Measurements from ENCODE around the gene EPSTI1.
"Not testable (repeated sequence)": the region's sequence is repeated elsewhere in the genome, so short reads cannot be mapped to it uniquely, and the experiment has no call there.

EPSTI1 gene

DNA sequence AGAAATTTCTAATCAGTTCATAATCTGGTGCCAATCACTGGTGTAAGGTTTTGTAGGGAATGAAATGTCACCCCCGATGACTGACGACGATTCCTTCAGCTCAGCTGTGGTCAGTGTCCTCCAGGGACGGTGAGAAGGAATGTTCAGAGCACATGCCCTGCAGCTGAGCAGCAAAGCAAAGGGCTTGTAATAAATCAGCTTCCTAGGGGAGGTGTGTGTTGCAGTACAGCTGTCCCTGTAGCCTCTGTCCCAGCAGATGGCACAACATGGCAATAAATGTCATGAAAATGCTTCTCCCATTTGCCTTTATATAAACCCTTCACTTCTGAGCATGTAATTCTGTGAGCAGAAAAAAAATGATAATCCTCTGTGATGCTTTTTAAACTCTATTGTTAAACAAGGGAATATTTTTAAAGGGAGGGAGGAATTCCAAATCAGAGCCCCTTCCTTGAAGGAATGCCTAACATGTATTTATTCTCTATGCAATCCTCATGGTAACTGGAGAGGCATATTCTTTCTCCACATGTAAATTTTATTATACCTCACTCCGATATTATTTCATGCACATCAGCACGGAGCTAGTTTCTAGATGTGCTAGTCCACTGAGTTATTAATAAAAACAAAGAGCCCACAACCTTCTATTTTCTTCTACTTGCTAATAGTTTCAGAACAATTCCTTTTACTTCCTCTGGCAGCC, 108.1 kb downstream of the EPSTI1 start:
- DNase-seq, result peak; percentile 33

GRCh38 chr13:42883142-42883541, 108.9 kb downstream of the EPSTI1 start:
- DNase-seq, result no peak

DNA sequence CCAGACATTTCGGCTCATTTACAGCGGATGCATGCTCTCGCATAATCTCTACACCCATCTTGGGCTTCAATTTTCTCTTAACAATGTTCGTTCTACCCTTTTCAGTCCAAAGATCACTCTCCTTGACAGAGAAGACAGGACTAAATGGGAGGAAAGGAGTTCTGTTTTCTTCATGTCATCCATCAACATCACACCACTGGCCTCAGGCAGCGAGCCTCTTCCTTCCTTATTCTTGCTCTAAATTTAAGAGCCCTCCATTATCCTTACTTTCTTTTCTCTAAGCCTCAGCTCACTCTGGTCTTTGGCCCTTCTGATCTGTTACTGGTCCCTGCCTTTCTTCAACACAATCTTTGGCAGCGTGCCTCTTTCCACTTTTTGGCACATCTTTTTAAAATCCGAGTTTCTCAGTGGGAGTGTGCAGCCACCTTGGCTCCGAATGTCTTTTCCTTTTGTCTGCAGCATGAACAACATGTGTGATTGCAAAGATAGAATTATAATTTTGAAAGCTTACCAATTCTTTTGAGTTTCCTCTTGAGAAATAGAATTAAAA, 111.9 kb downstream of the EPSTI1 start:
- no peak for DNase-seq

GRCh38 chr13:42878721-42879120, 113.3 kb downstream of the EPSTI1 start:
- DNase-seq, result no peak

GRCh38 chr13:42876887-42877545, 115.0 kb downstream of the EPSTI1 start:
- DNase-seq, result no peak

DNA sequence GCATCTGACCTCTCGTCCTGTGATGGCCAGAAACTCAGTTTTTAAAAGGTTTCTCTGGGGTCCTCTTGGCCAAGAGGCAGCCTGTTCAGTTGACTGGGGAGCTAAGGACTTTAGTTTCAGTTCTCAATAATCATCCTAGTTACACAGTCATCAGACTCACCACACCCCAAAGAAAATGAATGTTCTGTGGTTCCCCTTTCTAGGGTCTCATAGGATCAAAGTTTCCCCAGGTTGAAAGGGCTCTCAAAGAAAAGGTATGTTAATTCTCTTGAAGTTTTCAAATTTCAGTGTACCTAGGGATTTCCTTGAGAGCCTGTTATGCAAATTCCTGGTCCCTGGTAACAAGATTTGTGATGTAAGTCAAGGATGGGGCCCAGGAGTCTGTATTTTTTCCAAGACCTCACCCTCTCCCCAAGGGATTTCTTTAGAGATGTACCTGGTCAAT, 115.7 kb downstream of the EPSTI1 start:
- DNase-seq, result no peak

GRCh38 chr13:42875475-42876269, 116.4 kb downstream of the EPSTI1 start:
- no peak for DNase-seq

DNA sequence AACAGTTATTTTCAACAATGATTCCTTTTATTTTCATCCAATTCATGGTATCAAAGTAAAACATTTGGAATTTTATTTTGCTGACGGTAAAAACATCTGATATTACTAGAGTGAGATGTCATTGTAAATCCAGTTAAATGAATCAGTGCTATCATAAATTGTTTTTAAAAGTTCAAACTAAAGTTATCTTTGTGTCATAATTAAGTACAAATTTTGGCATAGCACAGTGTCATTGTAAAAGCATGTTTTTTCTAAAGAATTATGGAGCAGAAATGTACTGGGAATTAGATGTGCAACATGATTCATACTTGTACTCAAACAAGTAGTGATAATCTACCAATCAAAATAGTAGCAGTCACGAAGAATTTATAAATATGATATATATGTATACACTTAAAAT, 117.8 kb downstream of the EPSTI1 start:
- DNase-seq, result no peak

GRCh38 chr13:42873081-42873480, 119.0 kb downstream of the EPSTI1 start:
- DNase-seq, result no peak

- no peak for DNase-seq
Observed at GRCh38 chr13:42867232-42867631, 124.8 kb downstream of the EPSTI1 start.

GRCh38 chr13:42865768-42866102, 126.3 kb downstream of the EPSTI1 start:
- DNase-seq, result no peak

DNA sequence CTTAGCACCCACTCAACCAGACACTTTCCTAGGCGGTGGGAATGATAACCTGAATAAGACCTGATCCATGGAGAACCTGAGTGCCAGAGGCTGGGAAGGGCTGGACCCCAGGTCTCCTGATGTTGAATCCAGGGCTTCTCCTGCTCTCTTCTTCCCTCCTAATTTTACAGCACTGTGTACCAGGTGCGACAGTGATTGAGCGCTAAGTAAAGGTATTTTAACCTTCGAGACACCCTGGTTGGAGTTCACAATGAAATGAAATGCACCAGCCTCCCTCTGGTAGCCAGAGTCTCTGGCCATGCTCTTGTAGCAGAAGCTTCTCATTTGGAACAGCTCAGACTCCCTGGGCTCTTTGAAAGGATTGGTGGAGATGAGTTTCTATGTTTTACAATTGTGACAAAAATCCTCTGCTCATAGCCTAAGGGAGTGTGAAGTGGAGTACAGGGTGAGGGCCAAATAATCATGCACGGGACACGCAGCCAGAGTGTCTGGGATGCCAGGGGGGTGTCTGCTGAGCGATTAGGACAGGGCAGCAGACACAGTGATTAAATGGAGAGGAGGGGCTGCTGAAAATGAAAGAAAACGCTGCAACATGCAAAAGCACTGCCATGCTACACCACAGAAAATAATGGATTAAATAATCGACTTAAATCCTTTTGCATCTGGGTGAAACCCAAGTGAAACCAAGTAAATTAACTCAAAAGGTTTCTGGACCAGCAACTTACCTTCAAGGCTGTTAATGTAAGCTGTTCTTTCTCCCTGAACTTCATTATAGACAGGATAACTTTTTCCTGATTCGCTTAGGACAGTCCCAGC, 126.9 kb downstream of the EPSTI1 start:
- no peak for DNase-seq

GRCh38 chr13:42862370-42862769, 129.7 kb downstream of the EPSTI1 start:
- not testable (repeated sequence) for DNase-seq

- DNase-seq, result no peak
Observed at GRCh38 chr13:42860485-42860884, 131.6 kb downstream of the EPSTI1 start.

GRCh38 chr13:42859760-42860159, 132.3 kb downstream of the EPSTI1 start:
- DNase-seq, result no peak

DNA sequence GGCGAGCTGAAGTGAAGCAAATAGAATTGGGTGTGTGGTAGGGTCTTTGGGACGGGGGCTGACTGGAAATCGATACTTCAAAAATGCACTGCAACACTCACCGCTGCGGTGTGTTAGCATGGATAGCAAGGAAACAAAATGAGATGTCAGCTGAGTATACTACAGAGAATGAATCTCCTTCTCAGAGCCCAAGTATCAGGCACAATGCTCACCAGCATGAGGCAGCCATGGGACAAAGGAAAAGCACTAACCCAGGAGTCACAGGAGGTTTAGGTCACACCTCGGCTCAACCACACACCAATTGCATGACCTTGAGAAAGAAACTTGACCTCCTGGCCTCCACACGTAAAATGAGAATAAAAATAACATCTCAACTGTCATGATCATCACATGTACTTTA, 136.6 kb downstream of the EPSTI1 start:
- DNase-seq, result no peak

GRCh38 chr13:42852136-42852535, 139.9 kb downstream of the EPSTI1 start:
- DNase-seq, result no peak

- no peak for DNase-seq
Observed at GRCh38 chr13:42849200-42849599, 142.8 kb downstream of the EPSTI1 start.

- no peak for DNase-seq
Observed at GRCh38 chr13:42847891-42848663, 144.0 kb downstream of the EPSTI1 start.

DNA sequence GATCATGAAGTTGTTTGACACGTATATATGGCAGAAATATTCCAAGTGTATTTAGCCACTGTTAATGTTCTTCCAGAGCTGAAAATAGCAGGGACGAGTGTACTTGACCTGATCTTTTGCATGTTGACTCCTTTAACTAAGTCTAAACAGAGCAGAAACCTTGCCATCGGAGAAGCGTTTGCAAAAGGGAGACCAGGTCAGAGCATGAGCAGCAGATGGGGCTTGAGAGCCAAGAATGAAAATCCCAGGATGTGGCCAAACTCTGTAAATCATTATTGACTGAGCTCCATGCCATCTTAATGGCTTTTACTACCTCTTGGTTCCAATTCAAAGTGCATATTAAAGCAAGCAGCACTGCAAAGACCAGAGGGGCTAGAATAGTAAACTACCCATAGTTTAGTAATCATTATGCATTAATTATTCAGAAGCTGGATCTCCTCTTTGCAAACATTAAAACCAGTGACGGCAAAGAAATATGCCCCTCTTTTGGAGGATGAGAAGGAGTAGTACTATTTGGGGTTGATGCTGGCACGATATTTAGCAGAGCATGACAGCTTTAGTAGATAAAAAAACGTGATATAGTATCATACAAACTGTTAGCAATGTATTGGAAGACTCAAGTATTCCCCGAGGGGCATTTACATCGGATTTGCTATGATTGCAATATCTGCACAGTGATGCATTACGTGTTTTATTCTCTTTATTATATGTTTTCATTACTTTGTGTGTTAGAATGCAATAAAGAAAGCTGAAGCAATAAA, 154.9 kb downstream of the EPSTI1 start:
- peak; percentile 88 for DNase-seq
